HL-60 (cell line): ENCODE results near the gene MYO9B.

Source experiments
- CTCF ChIP-seq: IDR thresholded peaks from one replicate; pipeline ENCODE4 v1.5.1; 2011; ENCODE audit warnings: low read length, control low read depth, inconsistent platforms; ENCODE audit not compliant: insufficient read depth
- GABPA ChIP-seq: IDR thresholded peaks from 2 replicates; pipeline ENCODE4 v1.6.1; 2012; ENCODE audit warnings: low read depth
- POLR2AphosphoS5 ChIP-seq: IDR thresholded peaks from 2 replicates; pipeline ENCODE4 v1.6.1; 2012; ENCODE audit warnings: low read depth

DNA sequence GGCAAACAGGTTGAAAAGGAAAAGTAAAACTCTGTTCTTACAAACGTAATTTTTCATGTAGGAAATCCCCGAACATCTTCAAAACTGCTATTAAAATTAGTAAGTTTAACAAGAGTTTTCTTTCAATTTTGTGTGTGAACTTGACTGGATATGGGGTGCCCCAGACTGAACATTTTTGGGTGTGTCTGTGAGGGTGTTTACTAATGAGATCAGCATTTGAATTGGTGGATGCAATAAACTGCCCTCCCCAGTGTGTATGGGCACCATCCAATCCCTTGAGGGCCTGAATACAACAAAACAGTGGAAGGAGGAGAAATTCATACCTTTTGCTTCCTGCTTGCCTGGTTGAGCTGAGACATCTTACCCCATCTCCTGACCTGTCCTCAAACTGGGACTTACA, 12.1 kb upstream of the MYO9B start:
- no peak for TF ChIP-seq POLR2AphosphoS5
- TF ChIP-seq CTCF: no peak
- TF ChIP-seq GABPA: no peak
